A204.1 (cell line): Measurements from ENCODE around the gene RNFT2.
"Not testable (repeated sequence)": the region's sequence is repeated elsewhere in the genome, so short reads cannot be mapped to it uniquely, and the experiment has no call there.

Experiments
- FAIRE-seq: peaks from 2 replicates; lab custom pipeline; 2012; peaks lifted over from hg19 to GRCh38; lab: Jason Lieb, UNC

The RNFT2 gene

DNA sequence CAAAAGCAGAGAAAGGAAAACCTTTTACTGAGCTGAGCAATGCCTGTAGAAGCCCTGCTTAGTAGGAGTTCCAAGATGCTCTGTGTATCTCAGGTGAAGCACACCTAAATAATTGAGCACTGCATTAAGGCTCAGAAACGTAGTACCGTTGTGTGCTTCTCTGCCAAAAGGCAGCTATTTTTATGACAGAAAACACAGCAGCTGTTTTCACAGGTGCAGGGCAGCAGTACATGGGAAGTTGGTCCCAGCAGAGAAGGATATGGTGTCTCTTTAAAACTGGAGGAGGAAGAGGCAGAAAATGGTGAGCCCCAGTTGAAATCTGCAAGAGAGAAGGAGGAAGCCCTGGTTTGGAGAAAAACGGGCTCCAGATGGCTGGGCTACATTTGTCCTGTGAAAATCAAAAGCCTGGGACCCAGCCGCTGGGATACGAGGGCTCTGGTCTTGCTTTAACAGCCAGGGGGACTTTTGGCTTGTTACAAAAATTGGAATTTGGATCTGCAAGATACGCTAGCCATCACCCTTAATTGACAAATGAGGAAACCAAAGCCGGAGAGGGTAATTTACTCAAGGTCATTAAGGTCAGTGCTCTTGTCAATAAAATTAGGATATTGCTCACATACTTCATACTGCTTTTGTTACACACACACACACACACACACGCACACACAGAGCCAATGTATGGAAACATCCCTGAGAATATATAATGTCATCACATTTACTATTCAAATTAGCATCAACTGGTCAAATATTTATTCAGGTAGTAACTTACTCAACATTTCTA is 27.6 kb upstream of the RNFT2 start:
- FAIRE-seq, result no peak

DNA sequence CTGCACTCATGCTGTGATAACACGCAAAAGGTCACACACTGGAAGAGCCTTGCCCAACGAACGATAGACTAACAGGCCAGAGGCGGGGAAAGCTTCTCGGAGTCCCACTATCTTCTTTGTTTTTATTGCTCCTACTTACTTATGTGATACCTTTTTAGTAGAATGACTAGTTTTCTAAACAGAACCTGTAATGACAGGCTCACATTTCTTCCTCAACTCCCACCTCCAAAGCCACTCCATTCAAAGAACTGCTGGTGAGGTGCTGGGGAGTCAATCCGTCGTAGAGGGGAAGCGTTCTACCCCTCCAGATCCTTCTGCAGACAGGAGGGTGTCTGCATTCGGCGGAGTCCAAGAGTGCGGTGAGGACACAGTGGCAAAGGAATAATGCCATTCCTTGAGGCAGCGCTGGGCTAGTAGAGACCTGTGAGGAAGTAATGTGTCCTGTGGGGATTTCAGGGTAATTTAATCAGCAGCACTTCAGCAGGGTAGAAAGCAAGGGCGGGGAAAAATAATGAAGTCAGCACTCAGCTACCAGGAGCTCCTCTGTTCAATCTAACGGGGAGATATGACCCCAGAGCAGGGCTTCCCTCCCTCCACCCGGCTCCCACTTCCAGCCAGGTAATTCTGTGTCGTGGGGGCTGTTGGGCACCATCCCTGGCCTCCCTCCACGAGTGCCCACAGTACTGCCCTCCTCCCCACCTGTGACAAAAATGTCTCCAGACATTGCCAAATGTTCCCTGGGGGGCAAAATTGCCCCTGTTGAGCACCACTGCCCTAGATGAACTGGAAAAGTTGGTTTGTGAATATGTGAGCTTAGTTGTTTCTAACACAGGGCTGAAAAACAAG is 25.4 kb upstream of the RNFT2 start:
- no peak for FAIRE-seq

DNA sequence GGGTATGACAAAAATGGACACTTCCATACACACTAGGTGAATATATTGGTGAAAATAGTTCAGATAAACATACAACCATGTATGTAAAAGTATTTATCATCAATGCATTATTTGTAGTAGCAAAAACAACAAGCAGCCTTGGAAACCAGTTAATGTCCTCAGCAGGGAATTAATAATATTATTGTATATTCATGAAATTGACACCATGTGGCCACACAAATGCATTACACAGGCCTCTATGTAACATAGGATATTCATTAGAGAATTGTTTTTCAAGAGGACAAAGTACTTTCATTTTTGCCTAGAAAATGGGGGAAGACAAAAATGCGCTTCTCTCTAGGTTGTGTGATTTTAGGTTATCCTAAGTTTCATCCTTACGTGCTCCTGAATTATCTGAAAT is 24.6 kb upstream of the RNFT2 start:
- no peak for FAIRE-seq

DNA sequence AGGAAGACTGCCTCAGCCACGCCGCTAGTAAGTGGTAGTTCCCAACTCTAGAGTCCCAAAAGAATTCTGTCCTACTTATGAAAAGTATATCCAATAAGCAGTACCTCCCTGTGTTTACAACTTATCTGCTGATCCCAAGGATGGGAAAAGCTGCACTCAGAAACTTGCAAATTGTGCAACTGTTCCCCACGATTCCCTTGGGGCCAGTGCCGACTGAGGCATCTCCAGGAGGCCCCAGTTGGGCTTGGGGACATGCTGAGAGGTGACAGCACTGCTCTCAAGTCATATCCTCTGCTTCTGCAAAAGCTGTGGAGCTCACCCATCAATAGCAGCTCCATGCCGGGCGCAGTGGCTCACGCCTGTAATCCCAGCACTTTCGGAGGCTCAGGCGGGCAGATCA is 23.9 kb upstream of the RNFT2 start:
- no peak for FAIRE-seq

DNA sequence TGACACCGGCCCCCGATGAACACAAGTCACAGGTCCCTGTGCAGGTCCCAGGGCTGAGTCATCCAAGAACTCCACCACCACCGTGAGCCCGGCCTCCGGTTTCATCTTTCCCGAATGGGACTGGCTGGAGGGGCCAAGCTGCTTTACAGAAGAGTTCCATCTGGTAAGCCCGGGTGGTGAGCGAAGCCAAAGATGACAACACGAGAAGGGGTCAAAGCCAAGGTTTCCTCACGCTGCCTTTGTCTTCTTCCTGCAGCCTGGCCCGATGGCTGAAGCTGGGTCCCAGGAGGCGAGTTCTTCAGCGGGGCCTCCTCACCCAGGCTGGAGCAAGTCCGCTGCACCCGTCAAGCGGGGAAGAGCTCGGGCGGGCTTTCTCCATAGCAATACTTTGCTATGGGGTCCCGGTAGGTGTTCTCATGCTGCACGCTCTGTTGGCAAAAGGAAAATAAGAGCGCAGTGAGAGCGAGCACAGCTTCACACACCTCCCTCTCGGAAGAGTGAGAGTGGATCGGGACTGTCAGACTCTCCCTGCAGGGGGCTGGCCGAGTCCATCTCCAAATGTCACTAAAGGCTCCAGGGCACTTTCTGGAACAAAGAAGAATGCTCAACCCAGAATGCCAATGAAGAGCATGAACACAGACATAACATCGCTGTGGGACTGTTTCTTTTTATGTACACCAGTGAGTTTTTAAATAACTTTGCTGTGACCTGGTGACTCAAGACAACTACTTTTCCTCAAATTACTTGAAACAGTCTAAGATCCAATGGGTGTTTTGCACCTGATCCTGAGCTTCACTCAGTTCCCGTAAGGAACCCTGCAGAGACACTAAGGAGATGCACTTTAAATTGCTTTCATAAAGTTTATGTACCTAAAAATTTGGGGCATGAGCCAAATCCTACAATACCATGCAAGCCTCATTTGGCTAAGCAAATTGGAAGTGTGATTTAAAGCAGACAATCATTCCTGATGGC is 20.4 kb upstream of the RNFT2 start:
- no peak for FAIRE-seq

DNA sequence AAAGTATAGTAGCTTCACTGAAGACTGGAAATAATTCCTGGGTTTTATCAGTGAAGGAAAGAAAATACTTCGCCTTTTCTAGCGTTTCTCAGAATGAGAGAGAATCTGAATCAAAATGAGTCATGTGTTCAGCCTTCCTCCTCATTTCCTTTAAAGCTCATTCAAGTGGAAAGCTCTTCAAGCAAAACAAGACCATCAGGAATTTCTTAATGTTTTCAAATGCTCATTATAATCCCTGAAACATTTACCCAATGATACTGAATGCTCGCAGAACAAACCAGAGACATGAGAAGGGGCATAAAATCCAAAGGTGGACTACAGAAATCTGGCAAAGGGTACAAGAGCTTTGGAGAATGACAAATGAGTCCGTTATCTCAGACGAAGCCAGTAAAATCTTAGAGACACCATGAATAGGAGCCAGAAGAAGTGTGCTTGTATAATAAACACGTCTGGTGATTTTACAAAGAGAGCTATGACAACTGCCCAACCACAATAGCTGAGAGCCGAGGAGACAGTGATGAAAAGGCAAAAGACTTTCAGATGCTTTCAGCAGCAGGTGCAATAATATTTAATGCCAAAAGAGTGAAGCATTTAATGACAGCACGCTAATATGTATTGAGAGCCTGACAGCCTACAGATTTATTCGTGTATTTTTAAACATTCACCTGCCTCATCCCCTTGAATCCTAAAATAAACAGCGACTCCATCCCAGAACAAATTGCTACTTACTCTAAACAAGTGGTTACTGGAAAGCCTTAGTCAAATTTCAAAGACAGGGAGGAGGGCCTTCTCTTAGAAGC is 19.3 kb upstream of the RNFT2 start:
- no peak for FAIRE-seq

DNA sequence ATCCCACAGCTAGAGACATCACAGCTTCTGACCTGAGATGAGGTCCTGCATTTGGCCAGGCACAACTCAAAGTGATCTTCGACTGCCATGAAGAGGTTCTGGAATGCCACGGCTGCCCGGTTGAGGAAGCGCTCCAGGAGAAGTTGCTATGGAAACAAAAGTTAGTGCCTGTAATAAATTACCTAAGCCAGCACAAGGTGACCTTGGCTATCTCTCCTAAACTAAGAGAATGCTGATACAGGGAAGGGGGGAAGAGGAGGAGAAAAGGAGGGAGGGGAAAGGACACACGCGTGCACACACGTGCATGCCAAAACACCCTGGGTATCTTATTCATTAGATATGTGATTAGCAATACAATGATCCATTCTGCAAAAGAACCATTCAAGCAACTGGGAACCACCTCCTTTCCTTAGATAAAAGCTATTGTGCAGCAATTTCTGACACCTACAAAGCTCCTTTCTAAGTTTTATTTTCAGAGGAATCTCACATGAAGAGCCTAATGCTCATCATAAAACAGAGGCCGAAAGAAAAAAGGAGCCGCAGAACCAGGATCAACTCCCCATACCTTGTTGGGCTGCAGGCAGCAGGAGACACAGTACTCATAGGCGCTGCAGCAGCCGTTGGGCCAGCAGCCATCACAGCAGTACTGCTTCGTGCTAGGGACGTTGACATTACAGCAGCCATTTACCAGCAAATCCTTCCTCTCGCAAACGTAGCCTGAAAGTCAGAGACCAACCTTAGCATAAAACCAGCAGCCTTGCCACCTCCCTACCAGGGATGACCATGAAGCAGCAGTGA is 18.2 kb upstream of the RNFT2 start:
- no peak for FAIRE-seq

DNA sequence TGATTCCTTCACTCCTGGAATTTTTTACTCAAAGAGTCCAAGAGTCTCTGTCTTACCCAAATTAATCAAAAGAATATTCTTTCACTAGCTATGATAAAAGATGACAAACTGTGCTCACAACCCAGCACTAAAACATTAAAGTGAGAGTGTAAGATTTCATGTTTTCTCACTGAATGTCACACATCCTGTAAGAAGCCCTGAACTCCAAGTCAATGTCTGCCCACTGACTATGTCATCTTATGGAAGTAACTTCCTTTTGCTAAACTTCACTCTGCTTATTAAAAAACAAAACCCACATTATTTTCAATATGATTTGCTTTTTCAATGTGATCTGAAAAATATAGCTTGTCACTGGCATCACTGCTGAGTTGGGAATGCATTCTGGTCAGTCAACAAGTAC is 15.9 kb upstream of the RNFT2 start:
- FAIRE-seq, result no peak

DNA sequence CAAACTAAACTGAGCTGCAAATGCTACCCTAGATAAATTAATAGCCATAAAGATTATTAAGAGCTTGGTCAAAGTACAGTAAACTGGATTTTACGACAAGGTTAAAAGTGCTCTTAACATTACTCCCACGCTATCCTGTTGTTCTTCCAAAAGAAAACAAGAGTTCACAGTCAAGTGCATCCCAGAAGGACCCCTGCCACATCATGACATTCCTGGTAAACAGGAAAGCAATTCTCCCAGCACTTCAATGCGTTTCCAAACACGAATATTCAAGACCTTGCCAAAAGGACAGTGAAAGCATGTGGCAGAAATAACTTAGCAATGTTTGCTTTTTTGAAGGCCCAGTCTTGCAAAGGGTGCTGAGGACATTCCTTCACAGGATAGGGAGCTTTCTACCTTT is 11.4 kb upstream of the RNFT2 start:
- FAIRE-seq, result no peak

DNA sequence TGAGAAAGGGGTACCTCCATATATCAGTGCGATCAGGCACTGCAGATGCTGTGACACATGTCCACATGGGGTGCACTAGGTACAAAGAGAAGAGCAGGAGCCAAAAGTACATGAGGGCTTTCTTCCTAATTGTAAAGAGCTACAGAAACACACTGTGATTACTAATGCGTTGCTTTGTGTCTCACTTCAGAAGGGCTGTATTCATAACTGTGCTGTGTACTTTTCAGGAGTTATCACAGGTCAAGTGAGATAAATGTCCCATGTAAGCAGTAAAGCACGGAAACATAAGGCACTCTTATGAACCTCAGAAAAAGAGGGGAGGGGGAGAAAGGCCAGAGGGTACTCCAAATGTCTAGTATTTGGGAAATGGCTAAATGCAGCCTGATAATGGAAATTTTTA is 10.9 kb upstream of the RNFT2 start:
- no peak for FAIRE-seq

DNA sequence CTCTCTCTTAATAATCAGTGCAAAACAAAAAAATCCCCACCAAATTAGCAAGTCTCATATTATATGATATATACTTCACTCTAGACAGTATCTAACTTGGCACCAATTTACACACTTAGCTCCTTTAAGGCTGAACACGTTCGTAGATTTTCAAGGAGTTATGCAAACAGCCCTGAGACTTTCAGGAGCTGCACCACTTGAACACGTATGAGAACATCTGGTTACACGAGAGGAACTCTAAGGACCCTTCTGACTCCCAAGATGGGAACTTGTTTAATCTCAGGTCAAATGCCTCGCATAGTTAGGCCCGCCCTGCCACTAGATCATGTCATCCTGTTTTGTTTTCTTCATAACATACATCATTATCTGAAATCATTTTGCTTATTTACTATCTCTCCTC is 10.2 kb upstream of the RNFT2 start:
- FAIRE-seq, result no peak

DNA sequence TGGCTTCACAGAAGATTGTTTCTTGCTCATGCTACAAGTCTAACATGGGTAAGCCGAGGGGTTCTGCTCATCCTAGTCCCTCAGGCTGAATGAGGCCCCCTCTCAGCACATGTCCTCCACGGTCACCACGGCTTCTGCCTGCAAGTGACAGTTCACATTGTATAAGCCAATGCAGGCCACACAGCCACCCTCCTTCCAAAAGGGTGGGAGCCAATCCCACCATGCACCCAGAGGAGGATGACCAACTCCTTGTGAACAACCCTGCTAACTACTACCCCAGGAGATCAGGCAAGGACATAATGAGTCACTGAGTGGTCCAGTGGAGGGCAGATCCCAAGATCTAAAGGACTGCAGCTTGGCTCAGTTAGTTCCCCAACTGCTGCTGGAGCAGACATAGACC is 6.3 kb upstream of the RNFT2 start:
- no peak for FAIRE-seq

DNA sequence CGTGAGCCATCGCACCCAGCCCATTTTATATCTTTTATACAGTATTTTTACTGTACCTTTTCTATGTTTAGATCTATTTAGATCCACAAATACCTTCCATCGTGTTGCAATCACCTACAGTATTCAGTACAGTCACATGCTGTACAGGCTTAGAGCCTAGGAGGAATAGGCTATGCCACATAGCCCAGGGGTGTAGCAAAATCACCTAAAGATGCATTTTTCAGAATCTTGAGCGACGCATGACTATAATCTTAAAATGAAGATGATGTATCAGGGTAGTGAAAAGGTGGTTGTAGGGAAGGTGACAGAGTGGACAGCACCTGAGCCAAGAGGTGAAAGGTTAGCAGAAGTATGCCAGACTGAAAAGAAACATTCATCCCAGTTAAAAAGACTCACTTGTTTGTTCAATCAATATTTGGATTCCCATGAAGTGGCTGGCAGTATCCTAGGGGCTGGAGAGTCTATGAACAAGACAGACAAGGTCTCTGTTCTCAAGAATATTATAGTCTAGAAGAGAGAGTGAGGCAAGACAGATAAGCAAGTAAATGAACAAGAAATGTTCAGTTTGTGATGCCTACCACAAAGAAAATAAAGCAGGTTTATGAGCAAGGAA is 3.9 kb upstream of the RNFT2 start:
- no peak for FAIRE-seq

DNA sequence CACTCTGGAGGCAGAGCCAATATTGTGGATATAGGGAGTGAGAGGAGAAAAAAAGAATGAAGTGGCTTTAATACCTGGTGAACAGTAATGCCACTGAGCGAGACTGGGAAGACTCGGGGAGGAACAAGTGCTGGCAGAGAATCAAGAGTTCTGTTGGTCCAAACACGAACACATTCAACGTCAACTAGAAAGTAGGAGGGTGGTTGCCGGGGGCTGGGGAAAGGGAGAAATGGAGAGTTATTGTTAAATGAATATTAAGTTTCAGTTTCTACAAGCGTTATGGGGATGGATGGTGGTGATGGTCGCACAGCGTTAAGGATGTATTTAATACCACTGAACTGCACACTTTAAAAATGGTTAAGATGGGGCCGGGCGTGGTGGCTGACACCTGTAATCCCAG is 3.0 kb upstream of the RNFT2 start:
- FAIRE-seq, result no peak

DNA sequence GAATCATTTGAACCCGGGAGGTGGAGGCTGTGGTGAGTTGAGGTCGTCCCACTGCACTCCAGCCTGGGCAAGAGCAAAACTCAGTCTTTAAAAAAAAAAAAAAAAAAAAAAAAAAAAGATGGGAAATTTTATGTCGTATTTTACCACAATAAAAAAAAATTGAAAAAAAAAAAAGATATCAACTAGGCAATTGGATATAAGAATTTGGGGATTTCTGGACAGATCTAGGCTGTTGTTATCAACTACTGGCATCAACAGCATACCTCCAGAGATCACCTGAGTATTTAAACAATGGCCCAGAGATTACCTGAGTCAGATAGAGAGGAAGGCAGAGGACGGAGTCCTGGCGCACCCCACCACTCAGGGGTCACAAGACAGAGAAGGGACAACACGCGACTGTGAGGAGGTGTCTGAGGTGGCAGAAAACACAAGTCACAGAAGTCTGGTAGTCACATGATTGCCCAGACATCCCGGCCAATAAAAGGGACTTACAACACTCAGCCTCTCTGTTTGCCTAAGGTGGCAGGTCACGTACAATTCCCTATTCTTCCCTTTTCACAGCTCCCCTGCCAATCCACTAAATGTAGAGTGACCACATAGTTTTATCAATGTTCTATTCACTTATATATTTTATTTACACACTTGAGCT is 2.0 kb upstream of the RNFT2 start:
- no peak for FAIRE-seq

DNA sequence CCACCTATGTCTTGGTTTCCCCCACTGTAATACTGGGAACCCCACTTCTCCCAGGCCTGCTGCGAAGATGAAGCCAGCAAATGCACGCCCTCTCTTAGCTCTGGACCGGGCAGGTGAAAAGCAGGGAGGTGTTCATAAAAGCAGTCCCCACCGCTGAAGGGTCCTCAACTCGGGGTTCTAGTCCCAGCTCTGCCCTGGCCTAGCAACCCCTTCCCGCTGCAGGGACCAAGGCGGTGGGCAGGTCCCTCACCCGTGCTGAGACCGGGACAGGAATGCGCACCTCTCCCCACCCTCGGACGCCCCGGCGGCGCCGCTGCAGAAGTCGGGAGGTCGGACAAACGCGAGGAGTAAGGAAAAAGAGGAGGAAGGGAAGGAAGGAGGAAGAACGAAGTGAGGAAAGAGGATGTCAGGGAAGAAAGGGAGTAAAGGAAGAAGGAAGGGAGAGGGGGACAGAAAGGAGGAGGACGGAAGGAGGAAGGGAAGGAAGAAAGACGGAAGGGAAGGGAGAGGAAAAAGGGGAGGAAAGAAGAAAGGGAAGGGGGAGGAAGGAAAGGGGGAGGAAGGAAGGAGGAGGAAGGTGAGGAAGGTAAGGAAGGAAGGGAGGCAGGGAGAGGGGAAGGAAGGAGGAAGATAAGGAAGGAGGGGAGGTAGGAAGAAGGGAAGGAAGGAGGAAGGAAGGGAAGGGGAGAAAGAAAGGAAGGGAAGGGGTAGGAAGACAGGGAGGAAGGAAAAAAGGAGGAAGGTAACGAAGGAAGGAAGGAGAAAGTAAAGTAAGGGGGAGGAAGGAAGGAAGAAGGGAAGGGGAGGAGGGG is 947 bp upstream of the RNFT2 start:
- no peak for FAIRE-seq

DNA sequence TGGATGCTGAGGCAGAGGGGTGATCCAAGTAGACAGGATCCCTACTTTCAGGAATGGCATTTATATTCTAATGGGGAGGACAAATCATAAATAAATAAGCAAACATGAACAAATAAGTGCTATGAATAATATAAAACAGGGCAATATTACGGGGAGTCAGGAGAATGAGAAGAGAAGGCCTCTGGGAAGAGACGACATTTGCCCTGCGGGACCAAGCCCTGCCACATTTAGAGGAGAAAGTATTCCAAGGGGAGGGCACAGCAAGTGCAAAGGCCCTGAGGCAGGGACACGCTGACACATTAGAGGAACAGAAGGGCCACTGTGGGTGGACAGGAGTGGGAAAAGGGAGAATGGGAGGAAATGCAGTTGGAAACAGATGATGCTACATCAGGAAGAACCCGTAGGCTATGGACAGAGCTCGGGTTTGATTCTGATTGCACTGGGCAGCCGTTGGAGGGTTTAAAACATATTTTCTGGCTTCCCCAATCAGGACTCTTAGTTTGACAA is 1.3 kb downstream of the RNFT2 start:
- no peak for FAIRE-seq

DNA sequence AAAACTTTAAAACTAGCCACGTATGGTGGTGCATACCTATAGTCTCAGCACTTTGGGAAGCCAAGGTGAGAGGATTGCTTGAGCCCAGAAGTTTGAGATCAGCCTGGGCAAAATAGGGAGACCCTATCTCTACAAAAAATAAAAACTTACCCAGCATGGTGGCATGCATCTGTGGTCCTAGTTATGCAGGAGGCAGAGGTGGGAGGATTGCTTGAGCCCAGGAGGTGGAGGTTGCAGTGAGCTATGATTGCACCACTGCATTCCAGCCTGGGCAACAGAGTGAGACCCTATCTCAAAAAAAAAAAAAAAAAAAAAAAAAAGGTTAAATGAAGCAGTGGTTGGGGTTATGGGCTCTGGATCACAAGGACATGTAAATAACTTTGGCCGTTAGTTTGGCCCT is 4.7 kb downstream of the RNFT2 start:
- FAIRE-seq, result not testable (repeated sequence)

DNA sequence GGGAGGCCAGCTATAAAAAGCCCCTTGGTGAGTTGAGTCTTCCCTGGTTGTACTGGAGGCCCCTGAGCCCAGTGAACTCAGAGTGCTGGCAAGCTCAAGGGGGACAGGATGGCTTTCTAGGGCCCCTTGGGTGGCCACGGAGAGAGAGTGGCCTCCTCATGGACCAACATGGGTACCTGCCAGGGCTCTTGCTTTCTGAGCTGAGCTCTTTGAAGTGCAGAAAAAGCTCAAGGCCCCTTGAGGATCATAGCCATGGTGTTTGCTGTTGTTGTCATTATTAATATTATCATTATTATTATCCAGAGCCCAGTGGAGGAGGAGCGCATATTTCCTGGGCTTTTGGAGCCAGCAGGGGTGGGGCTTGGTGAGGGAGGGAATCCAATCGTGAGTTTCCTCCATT is 6.7 kb downstream of the RNFT2 start:
- no peak for FAIRE-seq
